HUES48 (cell line): ENCODE results near the gene KCTD13.
A peak's percentile ranks its signal among the peaks of the same experiment; 100 is the strongest.

Source experiments
- H3K27ac ChIP-seq: one replicate; pipeline ENCODE4 v1.7.0; 2013; ENCODE audit warnings: low read depth, low read length, inconsistent platforms
- H3K27me3 ChIP-seq: 2 replicates; pipeline ENCODE4 v1.6.1; 2013; ENCODE audit warnings: mild to moderate bottlenecking, low read length; ENCODE audit not compliant: control insufficient read depth, insufficient read depth
- H3K36me3 ChIP-seq: 2 replicates; pipeline ENCODE4 v1.6.1; 2013; ENCODE audit warnings: low read length; ENCODE audit not compliant: control insufficient read depth, insufficient read depth
- H3K4me1 ChIP-seq: 2 replicates; pipeline ENCODE4 v1.6.1; 2013; ENCODE audit warnings: mild to moderate bottlenecking, low read length; ENCODE audit not compliant: control insufficient read depth, insufficient read depth
- H3K4me3 ChIP-seq: 2 replicates; pipeline ENCODE4 v1.5.1; 2013; ENCODE audit warnings: mild to moderate bottlenecking, low read depth, low read length
- H3K9ac ChIP-seq: 2 replicates; pipeline ENCODE4 v1.6.1; 2013; ENCODE audit warnings: mild to moderate bottlenecking, low read depth, low read length, moderate library complexity
- H3K9me3 ChIP-seq: 2 replicates; pipeline ENCODE4 v1.6.1; 2013; ENCODE audit warnings: low read length; ENCODE audit not compliant: control insufficient read depth, insufficient read depth

KCTD13 gene

GRCh38 chr16:29925781-29926710 is at the start of gene KCTD13:
Gene KCTD13, minus strand, starts transcription at chr16:29926226. Its CDS starts 193 bp downstream, at chr16:29926033.
- Histone ChIP-seq H3K36me3 (peaks cover 19% of the 10 kb centered on the region), H3K27me3 (no peaks in the 10 kb centered on the region), H3K27ac (peak within 1 kb of the TSS; percentile 94), H3K9ac (peak within 1 kb of the TSS; percentile 93), H3K9me3 (no peaks in the 10 kb centered on the region), H3K4me3 (peak within 1 kb of the TSS; percentile 84), H3K4me1 (peaks cover 15% of the 10 kb centered on the region)

- H3K27me3 ChIP-seq, result peaks cover 11% of the 10 kb centered on the region
- H3K4me1 ChIP-seq, result peaks cover 23% of the 10 kb centered on the region
- H3K9ac ChIP-seq, result no peak overlapping the region
- H3K4me3 ChIP-seq, result peak overlapping the region; percentile 90
- H3K9me3 ChIP-seq, result peaks cover 9% of the 10 kb centered on the region
- peaks cover 34% of the 10 kb centered on the region for H3K36me3 ChIP-seq
- no peak overlapping the region for H3K27ac ChIP-seq
These were observed 49.1 kb upstream of the KCTD13 start for GRCh38 chr16:29975134-29975538.

- Histone ChIP-seq H3K9ac (peak overlapping the region; percentile 63; the same call in 1 of the 2 replicates), H3K4me3 (peak overlapping the region; percentile 90), H3K27me3 (peaks cover 11% of the 10 kb centered on the region), H3K36me3 (peaks cover 31% of the 10 kb centered on the region), H3K9me3 (peaks cover 9% of the 10 kb centered on the region), H3K27ac (peak overlapping the region; percentile 89), H3K4me1 (peaks cover 23% of the 10 kb centered on the region)
These were observed 48.5 kb upstream of the KCTD13 start for GRCh38 chr16:29974291-29975133.

GRCh38 chr16:29973384-29974246 is 47.6 kb upstream of the KCTD13 start, which contains the start of gene TAOK2:
Gene TAOK2, plus strand, starts transcription at chr16:29973868. Its CDS starts 3,905 bp downstream, at chr16:29977773.
- peaks cover 28% of the 10 kb centered on the region for H3K36me3 ChIP-seq
- H3K27ac ChIP-seq, result peak within 1 kb of the TSS; percentile 89
- peaks cover 11% of the 10 kb centered on the region for H3K27me3 ChIP-seq
- peak within 1 kb of the TSS; percentile 90 for H3K4me3 ChIP-seq
- peak within 1 kb of the TSS; percentile 63 for H3K9ac ChIP-seq
- peaks cover 23% of the 10 kb centered on the region for H3K4me1 ChIP-seq
- peaks cover 9% of the 10 kb centered on the region for H3K9me3 ChIP-seq

DNA sequence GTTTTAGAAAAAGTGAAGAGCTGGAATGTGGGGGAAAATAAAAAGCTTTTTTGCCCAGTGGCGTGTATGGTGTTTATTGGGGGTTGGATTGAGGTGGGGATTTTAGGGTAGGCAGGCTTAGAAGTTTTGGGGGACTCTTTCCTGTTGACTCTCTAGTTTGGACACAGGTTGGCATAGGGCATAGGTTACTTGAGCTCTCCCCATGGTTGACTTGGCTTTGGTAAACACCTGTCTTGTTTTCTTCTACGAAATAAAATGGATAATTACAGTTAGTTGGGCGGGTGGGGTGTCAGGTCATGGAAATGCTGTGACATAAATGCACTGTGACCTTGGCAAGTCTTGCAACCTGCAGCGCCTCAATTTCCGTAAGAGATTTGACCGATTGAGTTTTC is 47.0 kb upstream of the KCTD13 start:
- Histone ChIP-seq H3K27me3 (peaks cover 11% of the 10 kb centered on the region), H3K9me3 (peaks cover 9% of the 10 kb centered on the region), H3K36me3 (peaks cover 28% of the 10 kb centered on the region), H3K27ac (no peak overlapping the region), H3K9ac (no peak overlapping the region), H3K4me1 (peaks cover 23% of the 10 kb centered on the region), H3K4me3 (no peak overlapping the region)

DNA sequence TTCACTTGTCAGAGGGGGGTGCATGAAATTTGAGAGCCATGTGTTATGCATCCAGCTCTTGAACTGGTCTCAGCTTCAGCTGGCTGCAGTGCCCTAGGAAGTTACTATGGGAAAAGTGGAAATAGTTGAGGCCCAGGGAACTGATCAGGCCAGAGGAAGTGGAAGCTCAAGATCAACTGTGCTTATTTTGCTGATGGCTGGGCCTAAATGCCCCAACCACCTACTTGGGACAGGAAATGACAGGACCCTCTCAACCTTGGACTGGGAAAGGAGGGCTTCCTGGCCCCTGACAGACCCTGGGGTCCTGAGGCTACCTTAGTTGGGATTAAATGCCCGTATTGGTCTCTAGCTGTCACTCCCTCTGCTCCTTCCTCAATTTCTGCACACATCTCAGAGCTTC is 46.5 kb upstream of the KCTD13 start:
- Histone ChIP-seq H3K27ac (no peak overlapping the region), H3K36me3 (peaks cover 25% of the 10 kb centered on the region), H3K9me3 (peaks cover 9% of the 10 kb centered on the region), H3K4me1 (peaks cover 23% of the 10 kb centered on the region), H3K9ac (no peak overlapping the region), H3K4me3 (no peak overlapping the region), H3K27me3 (peaks cover 11% of the 10 kb centered on the region)

- Histone ChIP-seq H3K36me3 (peaks cover 30% of the 10 kb centered on the region), H3K4me3 (no peak overlapping the region), H3K4me1 (peaks cover 16% of the 10 kb centered on the region), H3K27me3 (peaks cover 11% of the 10 kb centered on the region), H3K27ac (no peak overlapping the region), H3K9me3 (peaks cover 9% of the 10 kb centered on the region), H3K9ac (no peak overlapping the region)
These were observed 45.3 kb upstream of the KCTD13 start for GRCh38 chr16:29971304-29971703.

- Histone ChIP-seq H3K9me3 (peaks cover 9% of the 10 kb centered on the region), H3K4me1 (no peaks in the 10 kb centered on the region), H3K4me3 (no peak overlapping the region), H3K9ac (no peak overlapping the region), H3K36me3 (peaks cover 37% of the 10 kb centered on the region), H3K27me3 (peaks cover 11% of the 10 kb centered on the region), H3K27ac (no peak overlapping the region)
These were observed 42.2 kb upstream of the KCTD13 start for GRCh38 chr16:29968205-29968604.

DNA sequence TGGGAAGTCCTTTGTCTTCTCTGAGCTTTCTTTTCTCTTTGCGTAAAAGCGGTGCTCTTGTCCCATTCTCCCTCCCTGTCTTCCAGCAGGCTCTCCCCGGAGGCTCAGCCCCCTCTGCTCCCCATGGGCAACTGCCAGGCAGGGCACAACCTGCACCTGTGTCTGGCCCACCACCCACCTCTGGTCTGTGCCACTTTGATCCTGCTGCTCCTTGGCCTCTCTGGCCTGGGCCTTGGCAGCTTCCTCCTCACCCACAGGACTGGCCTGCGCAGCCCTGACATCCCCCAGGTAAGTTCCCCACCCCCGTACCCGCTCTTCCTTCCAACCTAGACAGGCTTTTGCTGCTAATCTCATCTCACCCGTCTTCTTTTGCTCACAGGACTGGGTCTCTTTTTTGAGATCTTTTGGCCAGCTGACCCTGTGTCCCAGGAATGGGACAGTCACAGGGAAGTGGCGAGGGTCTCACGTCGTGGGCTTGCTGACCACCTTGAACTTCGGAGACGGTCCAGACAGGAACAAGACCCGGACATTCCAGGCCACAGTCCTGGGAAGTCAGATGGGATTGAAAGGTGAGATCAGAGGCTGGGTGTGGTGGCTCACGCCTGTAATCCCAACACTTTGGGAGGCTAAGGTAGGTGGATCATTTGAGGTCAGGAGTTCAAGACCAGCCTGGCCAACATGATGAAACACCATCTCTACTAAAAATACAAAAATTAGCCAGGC is 37.2 kb upstream of the KCTD13 start:
- no peak overlapping the region for H3K9ac ChIP-seq
- no peaks in the 10 kb centered on the region for H3K27me3 ChIP-seq
- H3K27ac ChIP-seq, result no peak overlapping the region
- peak overlapping the region; percentile 89; the same call in 1 of the 2 replicates for H3K4me3 ChIP-seq
- H3K4me1 ChIP-seq, result peaks cover 6% of the 10 kb centered on the region
- H3K36me3 ChIP-seq, result peaks cover 16% of the 10 kb centered on the region
- H3K9me3 ChIP-seq, result no peaks in the 10 kb centered on the region
